ENCODE measurements around the gene SEC22C. TPM values are rescaled to one million over a fixed set of nuclear protein-coding genes. Genes with fewer than 3 reads are reported as not detected.

SEC22C gene
- total and polyA plus RNA-seq, 7 donors = 8.4 to 89.2 (median 48.5) TPM

GRCh38 chr3:42505849-42506410 is 75.8 kb downstream of the SEC22C start:
- H3K27me3 ChIP-seq = peaks cover 8 to 26% (median 26%) of the 10 kb centered on the region in 3 donors
- H3K27ac ChIP-seq = no peak overlapping the region
- H3K4me3 ChIP-seq = no peak overlapping the region
- no peaks in the 10 kb centered on the region for H3K9me3 ChIP-seq
- 79 to 84% methylated on average over 4 of the region's 4 CpGs for WGBS, 2 donors
- peaks cover 0 to 22% (median 19%) of the 10 kb centered on the region in 4 donors for H3K4me1 ChIP-seq
- intact Hi-C loops (cut with DNase I) = no loop called here
- peak; percentile 48 for DNase-seq
- no peaks in the 10 kb centered on the region for H3K36me3 ChIP-seq
- TF ChIP-seq CTCF (IDR thresholded peaks at IDR 0.05) = no peak
- no peak for TF ChIP-seq POLR2AphosphoS5 (IDR thresholded peaks at IDR 0.05)
- TF ChIP-seq EP300 (IDR thresholded peaks at IDR 0.05) = no peak
- TF ChIP-seq POLR2A (IDR thresholded peaks at IDR 0.05) = no peak

GRCh38 chr3:42505128-42505848 is 76.5 kb downstream of the SEC22C start:
- Histone ChIP-seq H3K36me3 (no peaks in the 10 kb centered on the region), H3K27ac (no peak overlapping the region), H3K4me3 (no peak overlapping the region), H3K4me1 (peaks cover 0 to 22% (median 19%) of the 10 kb centered on the region in 4 donors), H3K27me3 (peaks cover 8 to 33% (median 30%) of the 10 kb centered on the region in 3 donors), H3K9me3 (no peaks in the 10 kb centered on the region)
- DNase-seq = peak; percentile 47
- intact Hi-C loops (cut with DNase I) = no loop called here
- TF ChIP-seq POLR2AphosphoS5 (IDR thresholded peaks at IDR 0.05) (no peak), POLR2A (IDR thresholded peaks at IDR 0.05) (no peak)
- 48 to 83% methylated on average over 6 of the region's 6 CpGs for WGBS, 2 donors

- H3K27ac ChIP-seq = peak overlapping the region in 1 of 4 donors; percentile 5
- H3K9me3 ChIP-seq = no peaks in the 10 kb centered on the region
- peaks cover 8 to 40% (median 37%) of the 10 kb centered on the region in 3 donors for H3K27me3 ChIP-seq
- H3K36me3 ChIP-seq = no peaks in the 10 kb centered on the region
- H3K4me3 ChIP-seq = no peak overlapping the region
- WGBS, 2 donors = 15 to 71% methylated on average over 10 of the region's 10 CpGs
- TF ChIP-seq POLR2AphosphoS5 (IDR thresholded peaks at IDR 0.05) (no peak), POLR2A (IDR thresholded peaks at IDR 0.05) (no peak), CTCF (IDR thresholded peaks at IDR 0.05) (no peak), EP300 (IDR thresholded peaks at IDR 0.05) (no peak)
- DNase-seq = peak; percentile 46
- H3K4me1 ChIP-seq = peaks cover 0 to 22% (median 19%) of the 10 kb centered on the region in 4 donors
- intact Hi-C loops (cut with DNase I) = no loop called here
Observed at GRCh38 chr3:42504334-42505127, 77.2 kb downstream of the SEC22C start.

- TF ChIP-seq POLR2A (IDR thresholded peaks at IDR 0.05) (no peak), CTCF (IDR thresholded peaks at IDR 0.05) (no peak), POLR2AphosphoS5 (IDR thresholded peaks at IDR 0.05) (no peak), EP300 (IDR thresholded peaks at IDR 0.05) (no peak)
- intact Hi-C loops (cut with DNase I) = no loop called here
- no peaks in the 10 kb centered on the region for H3K36me3 ChIP-seq
- peak; percentile 34 for DNase-seq
- peaks cover 0 to 22% (median 19%) of the 10 kb centered on the region in 4 donors for H3K4me1 ChIP-seq
- H3K9me3 ChIP-seq = no peaks in the 10 kb centered on the region
- no peak overlapping the region for H3K4me3 ChIP-seq
- 81 to 91% methylated on average over 4 of the region's 4 CpGs for WGBS, 2 donors
- H3K27me3 ChIP-seq = peaks cover 8 to 41% (median 37%) of the 10 kb centered on the region in 3 donors
- peak overlapping the region in 1 of 4 donors; percentile 5 for H3K27ac ChIP-seq
Observed at GRCh38 chr3:42503957-42504333, 77.8 kb downstream of the SEC22C start.
